HCT116 (cell line): Measurements from ENCODE around the gene NLN. TPM values are rescaled to one million over a fixed set of nuclear protein-coding genes. Genes with fewer than 3 reads are reported as not detected.

ENCODE experiments used
- ATAC-seq: fragments of 200-7000 bp; cut with Tn5 transposase; 2 replicates; pipeline ENCODE4 v1.9.1; 2020; ENCODE audit warnings: mild to moderate bottlenecking, moderate library complexity
- BruUV-seq: library from RNA; stranded (reverse); fragments of 400-500 nt; replicated peaks from 2 replicates; lab custom pipeline; 2021; lab: Mats Ljungman, UMichigan
- CTCF ChIA-PET: fragments of 300-600 bp; sonication (Branson Sonifier 250); formaldehyde crosslinking; loops from one replicate; lab custom pipeline; 2021; ENCODE audit warnings: antibody characterized with exemption; lab: Charles Lee
- POLR2A ChIA-PET: fragments of 300-600, 350-600 bp; sonication (Branson Sonifier 250); formaldehyde crosslinking; loops from one replicate; lab custom pipeline; 2021; ENCODE audit warnings: antibody characterized with exemption; lab: Charles Lee
- RAD21 ChIA-PET, 2 experiments: fragments of 300-600 bp; sonication (Branson Sonifier 250); formaldehyde crosslinking; loops; one replicate each; lab custom pipeline; 2023; ENCODE audit warnings: low total read pairs in 2 of 2; ENCODE audit not compliant: uncharacterized antibody in 2 of 2, unreplicated experiment in 2 of 2, low non-redundant PET in 1 of 2; lab: Charles Lee
- DNase-seq: peaks from one replicate; pipeline ENCODE4 v3.0.0-alpha.2; 2010; ENCODE audit warnings: low read depth, low spot score
- H2AFZ ChIP-seq: fragments of 200-600 bp; shearing (Covaris generic), sonication (generic); 2 replicates; pipeline ENCODE4 v1.6.1; 2017; ENCODE audit warnings: low read depth, mixed run types, mixed read lengths, antibody characterized with exemption, low read length; ENCODE audit not compliant: poor library complexity, severe bottlenecking
- H3K27ac ChIP-seq: 2 replicates; pipeline ENCODE4 v1.5.1; 2012; ENCODE audit warnings: low read depth, low read length
- H3K27me3 ChIP-seq: fragments of 200-600 bp; sonication (generic); 2 replicates; pipeline ENCODE4 v1.6.1; 2016; ENCODE audit warnings: mixed run types, low read length, mixed read lengths; ENCODE audit not compliant: insufficient read depth
- H3K36me3 ChIP-seq, 2 experiments: fragments of 200-500 bp in 1 of 2; fragments of 200-600 bp in 1 of 2; sonication (Bioruptor generic) in 1 of 2; sonication (generic) in 1 of 2; 2 replicates each; pipeline versions ENCODE4 v1.5.1 to v1.6.1; 2014 to 2016; ENCODE audit warnings: low read length in 2 of 2, inconsistent platforms in 1 of 2, mixed read lengths in 1 of 2, mixed run types in 1 of 2; ENCODE audit not compliant: insufficient read depth in 2 of 2, control insufficient read depth in 1 of 2
- H3K4me1 ChIP-seq, 2 experiments: fragments of 200-600 bp in 1 of 2; sonication (generic) in 1 of 2; 2 replicates each; pipeline versions ENCODE4 v1.5.1 to v1.6.1; 2012 to 2017; ENCODE audit warnings: low read length in 2 of 2, inconsistent platforms in 1 of 2, mild to moderate bottlenecking in 1 of 2, mixed read lengths in 1 of 2, mixed run types in 1 of 2, moderate library complexity in 1 of 2; ENCODE audit not compliant: insufficient read depth in 2 of 2, control insufficient read depth in 1 of 2
- H3K4me2 ChIP-seq: fragments of 200-600 bp; sonication (generic); 2 replicates; pipeline ENCODE4 v1.6.1; 2017; ENCODE audit warnings: mixed run types, low read length, mixed read lengths
- H3K4me3 ChIP-seq, 2 experiments: fragments of 200-600 bp in 1 of 2; sonication (generic) in 1 of 2; replicated peaks in 1 of 2; 2 replicates each; pipeline ENCODE4 v1.5.1; 2011 to 2016; ENCODE audit warnings: low read length in 2 of 2, control low read depth in 1 of 2, low read depth in 1 of 2, mild to moderate bottlenecking in 1 of 2, mixed read lengths in 1 of 2, mixed run types in 1 of 2
- H3K79me2 ChIP-seq: fragments of 200-600 bp; sonication (generic); 2 replicates; pipeline ENCODE4 v1.6.1; 2017; ENCODE audit warnings: mild to moderate bottlenecking, mixed run types, low read length, moderate library complexity, mixed read lengths; ENCODE audit not compliant: insufficient read depth
- H3K9ac ChIP-seq: fragments of 200-600 bp; sonication (generic); 2 replicates; pipeline ENCODE4 v1.6.1; 2016; ENCODE audit warnings: low read length, mixed read lengths
- H3K9me2 ChIP-seq: fragments of 200-600 bp; sonication (generic), shearing (Covaris generic); 2 replicates; pipeline ENCODE4 v1.6.1; 2017; ENCODE audit warnings: mixed run types, mild to moderate bottlenecking, moderate library complexity; ENCODE audit not compliant: insufficient read depth
- H3K9me3 ChIP-seq, 2 experiments: fragments of 200-500 bp in 1 of 2; fragments of 200-600 bp in 1 of 2; sonication (Bioruptor generic) in 1 of 2; sonication (generic) in 1 of 2; 2 replicates each; pipeline ENCODE4 v1.6.1; 2014 to 2017; ENCODE audit warnings: low read length in 2 of 2, mixed read lengths in 2 of 2, inconsistent platforms in 1 of 2, low read depth in 1 of 2, mild to moderate bottlenecking in 1 of 2, mixed run types in 1 of 2, moderate library complexity in 1 of 2; ENCODE audit not compliant: control insufficient read depth in 1 of 2, insufficient read depth in 1 of 2
- H4K20me1 ChIP-seq: fragments of 200-600 bp; sonication (generic), shearing (Covaris generic); 2 replicates; pipeline ENCODE4 v1.6.1; 2017; ENCODE audit warnings: mixed run types, mild to moderate bottlenecking, moderate library complexity; ENCODE audit not compliant: insufficient read depth
- CBX3 ChIP-seq: IDR thresholded peaks from 2 replicates; pipeline ENCODE4 v1.6.1; 2012; ENCODE audit warnings: low read depth
- CEBPB ChIP-seq: IDR thresholded peaks from 2 replicates; pipeline ENCODE4 v1.6.1; 2012; ENCODE audit warnings: low read depth
- EZH2 ChIP-seq: fragments of 200-600 bp; sonication (generic); IDR thresholded peaks from 2 replicates; pipeline ENCODE4 v1.6.1; 2017; ENCODE audit warnings: antibody characterized with exemption, mixed run types
- JUND ChIP-seq: IDR thresholded peaks from 2 replicates; pipeline ENCODE4 v1.6.1; 2012
- MAX ChIP-seq: IDR thresholded peaks from 2 replicates; pipeline ENCODE4 v1.6.1; 2012
- POLR2A ChIP-seq: IDR thresholded peaks from 2 replicates; pipeline ENCODE4 v1.7.0; 2011; ENCODE audit warnings: borderline replicate concordance; ENCODE audit not compliant: insufficient read depth, insufficient read length; ENCODE audit errors: extremely low read depth
- POLR2AphosphoS5 ChIP-seq: IDR thresholded peaks from 2 replicates; pipeline ENCODE4 v1.6.1; 2011; ENCODE audit warnings: mild to moderate bottlenecking, low read depth, low read length, moderate library complexity
- RAD21 ChIP-seq: IDR thresholded peaks from 2 replicates; pipeline ENCODE4 v1.6.1; 2012; ENCODE audit warnings: low read depth, mild to moderate bottlenecking
- SIN3A ChIP-seq: IDR thresholded peaks from 2 replicates; pipeline ENCODE4 v1.6.1; 2012; ENCODE audit warnings: low read depth
- SP1 ChIP-seq: IDR thresholded peaks from 2 replicates; pipeline ENCODE4 v1.6.1; 2012; ENCODE audit warnings: low read depth
- SRF ChIP-seq: IDR thresholded peaks from 2 replicates; pipeline ENCODE4 v1.6.1; 2012; ENCODE audit warnings: low read depth
- TCF7L2 ChIP-seq: IDR thresholded peaks from 2 replicates; pipeline ENCODE4 v1.7.0; 2011; ENCODE audit warnings: borderline replicate concordance, inconsistent platforms; ENCODE audit not compliant: insufficient read depth, insufficient read length; ENCODE audit errors: extremely low read depth
- YY1 ChIP-seq: IDR thresholded peaks from 2 replicates; pipeline ENCODE4 v1.6.1; 2011; ENCODE audit warnings: low read length, low read depth, moderate library complexity, mild to moderate bottlenecking; ENCODE audit not compliant: insufficient replicate concordance; ENCODE audit errors: extremely low read depth
- ZFX ChIP-seq: fragments of 450-650 bp; IDR thresholded peaks from 2 replicates; pipeline ENCODE4 v1.6.1; 2017
- intact Hi-C: fragments of 100-400 bp; cut with micrococcal nuclease; formaldehyde crosslinking; loops from 2 replicates; pipeline ENCODE4 v1.10.0; 2022
- total RNA-seq: library from RNA; stranded (reverse); gene quantifications from one replicate; pipeline ENCODE4 v1.2.1, GENCODE V29; 2021; ENCODE audit not compliant: unreplicated experiment
- TF ChIP-seq, protein P1 (sequence below): IDR thresholded peaks from 2 replicates; pipeline ENCODE4 v1.6.1; 2012

Gene NLN
- total RNA-seq, 1 experiment from 2014 or later: 67.6 TPM

GRCh38 chr5:65768723-65769346, 46.8 kb downstream of the NLN start:
- H3K36me3 ChIP-seq: no peaks in the 10 kb centered on the region; a peak in 1 of 4 replicates
- H3K27ac ChIP-seq: no peak overlapping the region
- no peaks in the 10 kb centered on the region for H3K79me2 ChIP-seq
- H3K9me2 ChIP-seq: no peaks in the 10 kb centered on the region
- H3K9me3 ChIP-seq: no peaks in the 10 kb centered on the region
- TF ChIP-seq SIN3A (no peak), CEBPB (no peak), MAX (no peak), TCF7L2 (no peak), POLR2A (no peak), POLR2AphosphoS5 (no peak), CBX3 (no peak), SP1 (no peak), JUND (no peak), RAD21 (no peak), ZFX (no peak), YY1 (no peak), SRF (no peak), EZH2 (no peak)
- TF ChIP-seq, protein P1, sequence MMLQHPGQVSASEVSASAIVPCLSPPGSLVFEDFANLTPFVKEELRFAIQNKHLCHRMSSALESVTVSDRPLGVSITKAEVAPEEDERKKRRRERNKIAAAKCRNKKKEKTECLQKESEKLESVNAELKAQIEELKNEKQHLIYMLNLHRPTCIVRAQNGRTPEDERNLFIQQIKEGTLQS: no peak
- TF ChIP-seq, all 23 proteins: peak for 0
- Histone ChIP-seq H3K4me1 (peaks cover 0 to 13% of the 10 kb centered on the region in 2 experiments; a peak in 3 of 4 replicates), H4K20me1 (no peaks in the 10 kb centered on the region), H3K4me3 (no peak overlapping the region), H3K9ac (no peak overlapping the region), H3K4me2 (no peak overlapping the region), H2AFZ (no peak overlapping the region), H3K27me3 (no peaks in the 10 kb centered on the region)
- intact Hi-C loops: no loop called here
- POLR2A ChIA-PET: no interaction called here
- DNase-seq (no peak), ATAC-seq (no peak)
- BruUV-seq: no TSS peak
- RAD21 ChIA-PET: no interaction called here
- CTCF ChIA-PET: no interaction called here
